Measurements from ENCODE around the gene C18orf32.

The C18orf32 gene

GRCh38 chr18:49494660-49495059 lies 7.6 kb upstream of the C18orf32 start:
- Histone ChIP-seq H3K36me3 (ENCODE audit: control insufficient read depth, insufficient read depth, low read length) (no peaks in the 10 kb centered on the region), H3K27ac (no peak overlapping the region), H3K9me3 (ENCODE audit: control insufficient read depth, low read length) (no peaks in the 10 kb centered on the region), H3K4me3 (ENCODE audit: low read depth, low read length) (no peak overlapping the region), H3K4me2 (ENCODE audit: low read length) (no peak overlapping the region), H3K4me1 (no peaks in the 10 kb centered on the region), H3K27me3 (ENCODE audit: control insufficient read depth, insufficient read depth, low read length) (no peaks in the 10 kb centered on the region), H2AFZ (no peak overlapping the region), H3K79me2 (peaks cover 4% of the 10 kb centered on the region), H3K9ac (no peak overlapping the region)
- TF ChIP-seq CTCF (IDR thresholded peaks at IDR 0.05) = no peak

- Histone ChIP-seq H3K36me3 (ENCODE audit: control insufficient read depth, insufficient read depth, low read length) (no peaks in the 10 kb centered on the region), H2AFZ (no peak overlapping the region), H3K27ac (no peak overlapping the region), H3K79me2 (peaks cover 4% of the 10 kb centered on the region), H3K9me3 (ENCODE audit: control insufficient read depth, low read length) (no peaks in the 10 kb centered on the region), H3K4me1 (no peaks in the 10 kb centered on the region), H3K9ac (no peak overlapping the region), H3K4me2 (ENCODE audit: low read length) (no peak overlapping the region), H3K4me3 (ENCODE audit: low read depth, low read length) (no peak overlapping the region), H3K27me3 (ENCODE audit: control insufficient read depth, insufficient read depth, low read length) (no peaks in the 10 kb centered on the region)
- TF ChIP-seq CTCF (IDR thresholded peaks at IDR 0.05) = no peak
These were observed 5.6 kb upstream of the C18orf32 start for GRCh38 chr18:49492694-49493033.

GRCh38 chr18:49491857-49492693 lies 5.0 kb upstream of the C18orf32 start, which contains the start of gene RPL17:
TSS of gene RPL17 (minus strand) at chr18:49492465.
- Histone ChIP-seq H2AFZ (peak within 1 kb of the TSS; percentile 94), H3K36me3 (ENCODE audit: control insufficient read depth, insufficient read depth, low read length) (no peaks in the 10 kb centered on the region), H3K79me2 (peaks cover 4% of the 10 kb centered on the region), H3K27me3 (ENCODE audit: control insufficient read depth, insufficient read depth, low read length) (no peaks in the 10 kb centered on the region), H3K4me2 (ENCODE audit: low read length) (peak within 1 kb of the TSS; percentile 66), H3K9me3 (ENCODE audit: control insufficient read depth, low read length) (no peaks in the 10 kb centered on the region), H3K4me3 (ENCODE audit: low read depth, low read length) (peak within 1 kb of the TSS; percentile 91), H3K9ac (peak within 1 kb of the TSS; percentile 97), H3K4me1 (no peaks in the 10 kb centered on the region), H3K27ac (peak within 1 kb of the TSS; percentile 94)
- no peak for TF ChIP-seq CTCF (IDR thresholded peaks at IDR 0.05)

- peak overlapping the region; percentile 91 for H3K4me3 ChIP-seq (ENCODE audit: low read depth, low read length)
- no peaks in the 10 kb centered on the region for H3K9me3 ChIP-seq (ENCODE audit: control insufficient read depth, low read length)
- no peaks in the 10 kb centered on the region for H3K27me3 ChIP-seq (ENCODE audit: control insufficient read depth, insufficient read depth, low read length)
- peak overlapping the region; percentile 94 for H2AFZ ChIP-seq
- H3K36me3 ChIP-seq (ENCODE audit: control insufficient read depth, insufficient read depth, low read length) = no peaks in the 10 kb centered on the region
- H3K79me2 ChIP-seq = peaks cover 4% of the 10 kb centered on the region
- no peak for TF ChIP-seq CTCF (IDR thresholded peaks at IDR 0.05)
- H3K9ac ChIP-seq = peak overlapping the region; percentile 97
- H3K4me2 ChIP-seq (ENCODE audit: low read length) = peak overlapping the region; percentile 66
- peak overlapping the region; percentile 94 for H3K27ac ChIP-seq
- no peaks in the 10 kb centered on the region for H3K4me1 ChIP-seq
These were observed 4.5 kb upstream of the C18orf32 start for GRCh38 chr18:49491534-49491856.

- peaks cover 9% of the 10 kb centered on the region for H3K79me2 ChIP-seq
- H3K9me3 ChIP-seq (ENCODE audit: control insufficient read depth, low read length) = no peaks in the 10 kb centered on the region
- H3K4me2 ChIP-seq (ENCODE audit: low read length) = no peak overlapping the region
- H3K9ac ChIP-seq = no peak overlapping the region
- no peaks in the 10 kb centered on the region for H3K4me1 ChIP-seq
- no peak for TF ChIP-seq CTCF (IDR thresholded peaks at IDR 0.05)
- H3K36me3 ChIP-seq (ENCODE audit: control insufficient read depth, insufficient read depth, low read length) = no peaks in the 10 kb centered on the region
- H3K27me3 ChIP-seq (ENCODE audit: control insufficient read depth, insufficient read depth, low read length) = no peaks in the 10 kb centered on the region
- H3K27ac ChIP-seq = no peak overlapping the region
- H3K4me3 ChIP-seq (ENCODE audit: low read depth, low read length) = no peak overlapping the region
- no peak overlapping the region for H2AFZ ChIP-seq
These were observed 3.3 kb upstream of the C18orf32 start for GRCh38 chr18:49490246-49490762.
